A673 (cell line): ENCODE data around the gene TEX35.

Experiments
- EZH2 ChIP-seq: fragments of 200-600 bp; sonication (generic); IDR thresholded peaks from 2 replicates; pipeline ENCODE4 v1.6.1; 2017; ENCODE audit warnings: borderline replicate concordance, low read depth, mild to moderate bottlenecking, mixed read lengths, antibody characterized with exemption, low read length; ENCODE audit not compliant: poor library complexity, severe bottlenecking
- TF ChIP-seq, protein P1 (sequence below): fragments of 300-800, 200-600 bp; sonication (generic); conservative IDR thresholded peaks from 2 replicates; pipeline ENCODE4 v1.5.1; 2017; ENCODE audit warnings: low read depth, mild to moderate bottlenecking, antibody characterized with exemption, low read length, moderate library complexity, mixed read lengths

DNA sequence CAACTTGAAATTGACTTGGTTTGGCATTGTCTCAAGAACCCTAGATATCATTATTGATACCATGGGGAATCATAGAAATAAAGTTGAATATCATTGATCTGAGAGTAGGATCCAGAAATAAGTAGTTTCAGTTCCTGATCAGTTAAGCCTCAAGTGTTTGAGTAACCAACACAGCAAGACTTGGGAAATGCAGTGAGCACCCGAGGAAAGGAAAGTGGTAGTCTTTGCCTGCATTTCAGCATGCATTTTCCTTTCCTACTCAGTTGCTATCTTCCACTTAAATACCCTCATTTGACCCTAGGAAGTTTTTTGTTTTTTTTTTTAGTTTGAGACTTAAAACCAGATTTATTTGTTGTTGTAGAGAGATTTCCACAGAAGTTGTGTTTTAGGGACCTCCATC, 35.1 kb upstream of the TEX35 start:
- no peak for TF ChIP-seq EZH2
- TF ChIP-seq, protein P1, sequence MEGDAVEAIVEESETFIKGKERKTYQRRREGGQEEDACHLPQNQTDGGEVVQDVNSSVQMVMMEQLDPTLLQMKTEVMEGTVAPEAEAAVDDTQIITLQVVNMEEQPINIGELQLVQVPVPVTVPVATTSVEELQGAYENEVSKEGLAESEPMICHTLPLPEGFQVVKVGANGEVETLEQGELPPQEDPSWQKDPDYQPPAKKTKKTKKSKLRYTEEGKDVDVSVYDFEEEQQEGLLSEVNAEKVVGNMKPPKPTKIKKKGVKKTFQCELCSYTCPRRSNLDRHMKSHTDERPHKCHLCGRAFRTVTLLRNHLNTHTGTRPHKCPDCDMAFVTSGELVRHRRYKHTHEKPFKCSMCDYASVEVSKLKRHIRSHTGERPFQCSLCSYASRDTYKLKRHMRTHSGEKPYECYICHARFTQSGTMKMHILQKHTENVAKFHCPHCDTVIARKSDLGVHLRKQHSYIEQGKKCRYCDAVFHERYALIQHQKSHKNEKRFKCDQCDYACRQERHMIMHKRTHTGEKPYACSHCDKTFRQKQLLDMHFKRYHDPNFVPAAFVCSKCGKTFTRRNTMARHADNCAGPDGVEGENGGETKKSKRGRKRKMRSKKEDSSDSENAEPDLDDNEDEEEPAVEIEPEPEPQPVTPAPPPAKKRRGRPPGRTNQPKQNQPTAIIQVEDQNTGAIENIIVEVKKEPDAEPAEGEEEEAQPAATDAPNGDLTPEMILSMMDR: no peak
